Endothelial cell of umbilical vein (primary cell): ENCODE results near the gene SIN3A. TPM values are rescaled to one million over a fixed set of nuclear protein-coding genes. Genes with fewer than 3 reads are reported as not detected.
"Not testable (repeated sequence)": the region's sequence is repeated elsewhere in the genome, so short reads cannot be mapped to it uniquely, and the experiment has no call there.

ENCODE experiments used
- BruUV-seq: library from RNA; stranded (reverse); fragments of 400-500 nt; replicated peaks from 2 replicates; lab custom pipeline; 2021; lab: Mats Ljungman, UMichigan
- CTCF ChIA-PET: fragments of 300-600, 350-600 bp; sonication (Branson Sonifier 250); formaldehyde crosslinking; loops from one replicate; lab custom pipeline; 2021; ENCODE audit warnings: antibody characterized with exemption, inconsistent platforms; lab: Charles Lee
- POLR2A ChIA-PET: fragments of 300-600, 350-600 bp; sonication (Branson Sonifier 250); formaldehyde crosslinking; loops from one replicate; lab custom pipeline; 2021; ENCODE audit warnings: antibody characterized with exemption, inconsistent platforms; lab: Charles Lee
- DNase-seq: peaks from one replicate; pipeline ENCODE4 v3.0.0-alpha.2; 2011; ENCODE audit warnings: low read depth, low spot score
- FAIRE-seq: peaks from 2 replicates; lab custom pipeline; 2011; peaks lifted over from hg19 to GRCh38; lab: Jason Lieb, UNC
- H2AFZ ChIP-seq: 2 replicates; pipeline ENCODE4 v1.6.0; 2012; ENCODE audit warnings: low read depth, low read length, control low read depth, inconsistent platforms
- H3K27ac ChIP-seq: 2 replicates; pipeline ENCODE4 v1.5.1; 2011; ENCODE audit warnings: low read depth, mild to moderate bottlenecking, control low read depth, low read length, moderate library complexity; ENCODE audit not compliant: insufficient read depth
- H3K27me3 ChIP-seq, 2 experiments: 2 replicates each; pipeline versions ENCODE4 v1.6.0 to v1.6.1; 2011; ENCODE audit warnings: low read length in 2 of 2, mixed read lengths in 1 of 2; ENCODE audit not compliant: control insufficient read depth in 2 of 2, insufficient read depth in 2 of 2
- H3K36me3 ChIP-seq, 2 experiments: 2 replicates in 1 of 2; 3 replicates in 1 of 2; pipeline ENCODE4 v1.5.1; 2011; ENCODE audit warnings: low read length in 2 of 2, mild to moderate bottlenecking in 1 of 2, moderate library complexity in 1 of 2; ENCODE audit not compliant: control insufficient read depth in 2 of 2, insufficient read depth in 2 of 2; ENCODE audit errors: extremely low read depth in 1 of 2
- H3K4me1 ChIP-seq: 3 replicates; pipeline ENCODE4 v1.5.1; 2011; ENCODE audit warnings: mild to moderate bottlenecking, low read length; ENCODE audit not compliant: control insufficient read depth, insufficient read depth; ENCODE audit errors: extremely low read depth
- H3K4me2 ChIP-seq: 2 replicates; pipeline ENCODE4 v1.6.1; 2011; ENCODE audit warnings: low read length, control low read depth, mixed read lengths; ENCODE audit not compliant: insufficient read depth
- H3K4me3 ChIP-seq, 3 experiments: fragments of 200-600 bp in 1 of 3; sonication (generic), shearing (Covaris generic) in 1 of 3; replicated peaks in 1 of 3; 2 replicates each; pipeline ENCODE4 v1.5.1; 2011 to 2016; ENCODE audit warnings: control low read depth in 3 of 3, low read length in 3 of 3, mild to moderate bottlenecking in 2 of 3, inconsistent platforms in 1 of 3, low read depth in 1 of 3, moderate library complexity in 1 of 3; ENCODE audit not compliant: insufficient read depth in 1 of 3
- H3K79me2 ChIP-seq: 2 replicates; pipeline ENCODE4 v1.6.0; 2012; ENCODE audit warnings: low read length, inconsistent platforms; ENCODE audit not compliant: control insufficient read depth, insufficient read depth
- H3K9ac ChIP-seq: replicated peaks from 2 replicates; pipeline ENCODE3; 2011; ENCODE audit warnings: low read length, control low read depth; ENCODE audit not compliant: insufficient read depth; ENCODE audit errors: extremely low read depth
- H3K9me1 ChIP-seq: replicated peaks from 3 replicates; pipeline ENCODE4 v1.6.0; 2011; ENCODE audit warnings: mild to moderate bottlenecking, low read length; ENCODE audit not compliant: control insufficient read depth, insufficient read depth; ENCODE audit errors: extremely low read depth
- H3K9me3 ChIP-seq: replicated peaks from 2 replicates; pipeline ENCODE4 v1.5.1; 2012; ENCODE audit warnings: low read length, inconsistent platforms; ENCODE audit not compliant: control insufficient read depth, insufficient read depth
- H4K20me1 ChIP-seq: replicated peaks from 2 replicates; pipeline ENCODE3; 2011; ENCODE audit warnings: mild to moderate bottlenecking, low read length; ENCODE audit not compliant: control insufficient read depth, insufficient read depth; ENCODE audit errors: extremely low read depth
- EZH2 ChIP-seq: IDR thresholded peaks from 2 replicates; pipeline ENCODE4 v1.6.1; 2012; ENCODE audit warnings: borderline replicate concordance, low read depth, mild to moderate bottlenecking, moderate library complexity, low read length, inconsistent platforms; ENCODE audit not compliant: severe bottlenecking
- FOS ChIP-seq: IDR thresholded peaks from 2 replicates; pipeline ENCODE4 v1.6.1; 2011; ENCODE audit warnings: mild to moderate bottlenecking, low read length, moderate library complexity, borderline replicate concordance; ENCODE audit not compliant: insufficient read depth
- GATA2 ChIP-seq: IDR thresholded peaks from 2 replicates; pipeline ENCODE4 v1.7.0; 2011; ENCODE audit warnings: low read depth, mild to moderate bottlenecking, moderate library complexity, mixed read lengths, low read length; ENCODE audit not compliant: insufficient read length, insufficient read depth
- JUN ChIP-seq: IDR thresholded peaks from 2 replicates; pipeline ENCODE4 v1.6.1; 2011; ENCODE audit warnings: borderline replicate concordance, low read depth; ENCODE audit not compliant: insufficient read length, insufficient read depth
- MYC ChIP-seq: IDR thresholded peaks from one replicate; pipeline ENCODE4 v1.6.1; 2011; ENCODE audit warnings: mild to moderate bottlenecking, low read depth, low read length
- POLR2A ChIP-seq: IDR thresholded peaks from 2 replicates; pipeline ENCODE4 v1.6.1; 2012; ENCODE audit warnings: low read depth, mild to moderate bottlenecking, control low read depth, low read length
- POLR2AphosphoS5 ChIP-seq: IDR thresholded peaks from 2 replicates; pipeline ENCODE4 v1.6.1; 2012; ENCODE audit warnings: low read depth, mild to moderate bottlenecking, control low read depth, low read length, moderate library complexity; ENCODE audit not compliant: insufficient read depth
- dilution Hi-C: fragments of 300-500 bp; cut with MboI; formaldehyde crosslinking; loops from one replicate; pipeline ENCODE4 v1.15.0; 2019; ENCODE audit warnings: low sequenced_read_pairs; ENCODE audit not compliant: extremely low pct_ligation_motif_present
- intact Hi-C: fragments of 100-400 bp; cut with micrococcal nuclease; formaldehyde crosslinking; loops from one replicate; pipeline ENCODE4 v1.10.0; 2022
- polyA plus RNA-seq, 4 experiments: library from polyadenylated mRNA; depleted of rRNA in 3 of 4; stranded (reverse) in 3 of 4; unstranded in 1 of 4; fragments of >200 nt; gene quantifications; 2 replicates each; pipeline versions ENCODE4 v1.2.1 to v1.2.3, GENCODE V29; 2011 to 2012; ENCODE audit warnings: missing spikeins in 1 of 4
- total RNA-seq: library from RNA; stranded (reverse); gene quantifications from 2 replicates; pipeline ENCODE4 v1.2.3, GENCODE V29; 2021
- TF ChIP-seq, protein P1 (sequence below): IDR thresholded peaks from 2 replicates; pipeline ENCODE4 v1.6.1; 2011; ENCODE audit not compliant: insufficient read depth, insufficient read length
- TF ChIP-seq, protein P2 (sequence below), 2 donors: IDR thresholded peaks; 1 replicate in 1 of 2; 2 replicates in 1 of 2; pipeline ENCODE4 v1.5.1; 2011; ENCODE audit warnings: low read length in 2 of 2, mild to moderate bottlenecking in 2 of 2, moderate library complexity in 2 of 2, control low read depth in 1 of 2, inconsistent platforms in 1 of 2, low read depth in 1 of 2; ENCODE audit not compliant: insufficient read depth in 1 of 2; ENCODE audit errors: extremely low read depth in 1 of 2

Gene SIN3A
- total and polyA plus RNA-seq, 2 donors (not counting 3 experiments of a cell fraction or from before 2014, with no cell fraction given): 30.6 to 44.5 TPM

DNA sequence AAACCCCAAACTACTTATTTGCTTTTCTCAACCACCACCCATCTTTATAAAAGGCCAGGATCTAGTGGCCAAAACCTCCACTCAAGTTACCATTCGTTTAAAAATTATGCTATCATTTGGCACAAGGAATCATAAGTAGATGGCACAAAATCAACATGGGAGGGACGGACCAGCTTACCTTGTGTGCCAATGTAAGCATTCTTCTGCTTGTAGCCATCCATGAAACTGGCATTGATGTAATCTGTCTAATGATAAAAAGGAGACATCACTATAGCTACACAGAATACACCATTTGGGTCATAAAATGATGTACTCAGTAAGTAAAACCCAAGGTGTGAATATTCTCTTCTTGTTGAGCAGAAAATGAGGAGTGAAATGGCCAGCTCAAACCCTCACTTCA is 28.2 kb upstream of the SIN3A start:
- BruUV-seq: no TSS peak

DNA sequence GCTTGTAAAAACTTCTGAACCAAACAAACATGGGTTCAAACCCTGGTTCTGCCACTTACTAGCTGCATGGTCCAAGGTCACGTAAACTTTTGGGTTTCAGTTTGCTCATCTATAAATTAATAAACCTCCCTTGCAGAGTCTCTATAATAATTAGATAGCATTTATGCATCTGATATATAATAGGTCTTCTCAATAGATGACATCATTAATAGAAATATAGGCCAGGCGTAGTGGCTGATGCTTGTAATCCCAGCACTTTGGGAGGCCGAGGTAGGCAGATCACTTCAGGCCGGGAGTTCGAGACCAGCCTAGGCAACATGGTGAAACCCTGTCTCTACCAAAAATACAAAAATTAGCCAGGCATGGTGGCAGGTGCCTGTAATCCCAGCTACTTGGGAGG is 25.6 kb upstream of the SIN3A start:
- H2AFZ ChIP-seq, CTCF ChIA-PET, H3K9ac ChIP-seq, FAIRE-seq, DNase-seq, H3K4me1 ChIP-seq, H3K4me2 ChIP-seq, dilution Hi-C loops, H3K9me3 ChIP-seq, H3K9me1 ChIP-seq, H3K79me2 ChIP-seq, H3K27ac ChIP-seq, H3K4me3 ChIP-seq, BruUV-seq, H3K27me3 ChIP-seq, intact Hi-C loops, POLR2A ChIA-PET, H4K20me1 ChIP-seq, H3K36me3 ChIP-seq: not testable (repeated sequence)

More for the DNA sequence above, 28.2 kb upstream of the SIN3A start:
- ChIA-PET CTCF (interaction anchor here (1.2 kb wide), 2 partner anchors 22 to 24 kb away, joined by 3 to 4 read pairs; no protein-coding TSS in a partner anchor), POLR2A (no interaction called here)
- Histone ChIP-seq H3K4me1 (peaks cover 19% of the 10 kb centered on the region), H2AFZ (no peak overlapping the region), H3K9me3 (no peaks in the 10 kb centered on the region), H4K20me1 (no peaks in the 10 kb centered on the region), H3K9me1 (no peaks in the 10 kb centered on the region), H3K27ac (no peak overlapping the region), H3K79me2 (no peaks in the 10 kb centered on the region), H3K4me2 (no peak overlapping the region), H3K27me3 (no peaks in the 10 kb centered on the region), H3K36me3 (peaks cover 2 to 4% of the 10 kb centered on the region in 2 experiments), H3K4me3 (no peak overlapping the region), H3K9ac (no peak overlapping the region)
- TF ChIP-seq FOS: no peak
- TF ChIP-seq POLR2AphosphoS5: no peak
- no peak for TF ChIP-seq POLR2A
- no peak for TF ChIP-seq GATA2
- TF ChIP-seq MYC: no peak
- TF ChIP-seq, protein P1, sequence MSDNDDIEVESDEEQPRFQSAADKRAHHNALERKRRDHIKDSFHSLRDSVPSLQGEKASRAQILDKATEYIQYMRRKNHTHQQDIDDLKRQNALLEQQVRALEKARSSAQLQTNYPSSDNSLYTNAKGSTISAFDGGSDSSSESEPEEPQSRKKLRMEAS: no peak
- TF ChIP-seq, protein P2, sequence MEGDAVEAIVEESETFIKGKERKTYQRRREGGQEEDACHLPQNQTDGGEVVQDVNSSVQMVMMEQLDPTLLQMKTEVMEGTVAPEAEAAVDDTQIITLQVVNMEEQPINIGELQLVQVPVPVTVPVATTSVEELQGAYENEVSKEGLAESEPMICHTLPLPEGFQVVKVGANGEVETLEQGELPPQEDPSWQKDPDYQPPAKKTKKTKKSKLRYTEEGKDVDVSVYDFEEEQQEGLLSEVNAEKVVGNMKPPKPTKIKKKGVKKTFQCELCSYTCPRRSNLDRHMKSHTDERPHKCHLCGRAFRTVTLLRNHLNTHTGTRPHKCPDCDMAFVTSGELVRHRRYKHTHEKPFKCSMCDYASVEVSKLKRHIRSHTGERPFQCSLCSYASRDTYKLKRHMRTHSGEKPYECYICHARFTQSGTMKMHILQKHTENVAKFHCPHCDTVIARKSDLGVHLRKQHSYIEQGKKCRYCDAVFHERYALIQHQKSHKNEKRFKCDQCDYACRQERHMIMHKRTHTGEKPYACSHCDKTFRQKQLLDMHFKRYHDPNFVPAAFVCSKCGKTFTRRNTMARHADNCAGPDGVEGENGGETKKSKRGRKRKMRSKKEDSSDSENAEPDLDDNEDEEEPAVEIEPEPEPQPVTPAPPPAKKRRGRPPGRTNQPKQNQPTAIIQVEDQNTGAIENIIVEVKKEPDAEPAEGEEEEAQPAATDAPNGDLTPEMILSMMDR (IDR thresholded peaks at IDR 0.05; ENCODE audit: extremely low read depth in 1 of 2, insufficient read depth in 1 of 2, low read depth in 1 of 2, low read length in 2 of 2): no peak
- TF ChIP-seq EZH2: no peak
- no peak for TF ChIP-seq JUN
- dilution Hi-C loops (no loop called here), intact Hi-C loops (no loop called here)
- no peak for FAIRE-seq
- no peak for DNase-seq
